ENCODE data around the gene SPATS2.

DNA sequence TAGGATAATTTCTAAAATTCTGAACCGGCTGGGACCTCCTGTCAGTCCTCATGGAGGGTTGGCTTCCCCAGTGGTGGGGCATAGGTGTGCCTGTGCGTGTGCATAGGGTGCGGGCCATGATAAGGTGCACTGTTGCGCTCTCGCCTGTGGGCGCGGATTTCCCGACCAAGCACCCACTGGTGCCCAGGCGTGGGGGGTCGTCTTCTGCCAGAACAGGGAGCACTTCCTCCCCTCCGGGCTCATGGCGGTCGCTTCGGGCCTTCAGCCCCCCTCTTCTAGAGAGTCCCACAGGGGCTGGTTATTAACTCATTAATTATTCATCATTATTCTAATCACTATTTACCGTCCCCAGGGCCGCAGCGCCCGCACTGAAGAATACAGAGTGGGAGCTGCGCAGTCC lies 33.0 kb upstream of the SPATS2 start:
- TF ChIP-seq, protein P1, sequence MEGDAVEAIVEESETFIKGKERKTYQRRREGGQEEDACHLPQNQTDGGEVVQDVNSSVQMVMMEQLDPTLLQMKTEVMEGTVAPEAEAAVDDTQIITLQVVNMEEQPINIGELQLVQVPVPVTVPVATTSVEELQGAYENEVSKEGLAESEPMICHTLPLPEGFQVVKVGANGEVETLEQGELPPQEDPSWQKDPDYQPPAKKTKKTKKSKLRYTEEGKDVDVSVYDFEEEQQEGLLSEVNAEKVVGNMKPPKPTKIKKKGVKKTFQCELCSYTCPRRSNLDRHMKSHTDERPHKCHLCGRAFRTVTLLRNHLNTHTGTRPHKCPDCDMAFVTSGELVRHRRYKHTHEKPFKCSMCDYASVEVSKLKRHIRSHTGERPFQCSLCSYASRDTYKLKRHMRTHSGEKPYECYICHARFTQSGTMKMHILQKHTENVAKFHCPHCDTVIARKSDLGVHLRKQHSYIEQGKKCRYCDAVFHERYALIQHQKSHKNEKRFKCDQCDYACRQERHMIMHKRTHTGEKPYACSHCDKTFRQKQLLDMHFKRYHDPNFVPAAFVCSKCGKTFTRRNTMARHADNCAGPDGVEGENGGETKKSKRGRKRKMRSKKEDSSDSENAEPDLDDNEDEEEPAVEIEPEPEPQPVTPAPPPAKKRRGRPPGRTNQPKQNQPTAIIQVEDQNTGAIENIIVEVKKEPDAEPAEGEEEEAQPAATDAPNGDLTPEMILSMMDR (IDR thresholded peaks at IDR 0.05) = no peak
- TF ChIP-seq EZH2 (IDR thresholded peaks at IDR 0.05; ENCODE audit: borderline replicate concordance, insufficient read depth, low read depth, low read length, poor library complexity, severe bottlenecking) = no peak
